Measurements from ENCODE around the gene RAC3. TPM values are rescaled to one million over a fixed set of nuclear protein-coding genes. Genes with fewer than 3 reads are reported as not detected.

The RAC3 gene
- total and polyA plus RNA-seq, 3 donors from 2014 or later: 42.3 to 102 (median 74.3) TPM

- TF ChIP-seq CTCF (IDR thresholded peaks at IDR 0.05) (no peak), POLR2A (IDR thresholded peaks at IDR 0.05) (no peak)
- Histone ChIP-seq H3K36me3 (ENCODE audit: low read depth, missing control alignments) (no peaks in the 10 kb centered on the region), H3K4me1 (peaks cover 8% of the 10 kb centered on the region), H3K27ac (no peak overlapping the region), H3K27me3 (no peaks in the 10 kb centered on the region), H3K4me3 (no peak overlapping the region), H3K9me3 (no peaks in the 10 kb centered on the region)
- intact Hi-C loops (cut with DNase I; ENCODE audit: low total_unique reads): no loop called here
- DNase-seq: no peak
Observed at GRCh38 chr17:82070611-82071010, 39.1 kb downstream of the RAC3 start.

GRCh38 chr17:82072827-82073226, 41.3 kb downstream of the RAC3 start:
- 87 to 89% methylated on average over 6 of the region's 6 CpGs for WGBS, 2 donors

GRCh38 chr17:82073446-82073845, 42.0 kb downstream of the RAC3 start:
- 87 to 88% methylated on average over 9 of the region's 9 CpGs for WGBS, 2 donors
- Histone ChIP-seq H3K27me3 (no peaks in the 10 kb centered on the region), H3K9me3 (no peaks in the 10 kb centered on the region), H3K36me3 (ENCODE audit: low read depth, missing control alignments) (no peaks in the 10 kb centered on the region), H3K4me3 (no peak overlapping the region), H3K27ac (no peak overlapping the region), H3K4me1 (peaks cover 21% of the 10 kb centered on the region)
- TF ChIP-seq POLR2A (IDR thresholded peaks at IDR 0.05): no peak
- no peak for TF ChIP-seq CTCF (IDR thresholded peaks at IDR 0.05)
- no peak for DNase-seq
- intact Hi-C loops (cut with DNase I; ENCODE audit: low total_unique reads): no loop called here

More at GRCh38 chr17:82072827-82073226, 41.3 kb downstream of the RAC3 start:
- H3K27me3 ChIP-seq: no peaks in the 10 kb centered on the region
- H3K4me1 ChIP-seq: peaks cover 16% of the 10 kb centered on the region
- H3K36me3 ChIP-seq (ENCODE audit: low read depth, missing control alignments): no peaks in the 10 kb centered on the region
- no peak for TF ChIP-seq POLR2A (IDR thresholded peaks at IDR 0.05)
- TF ChIP-seq CTCF (IDR thresholded peaks at IDR 0.05): no peak
- H3K27ac ChIP-seq: no peak overlapping the region
- intact Hi-C loops (cut with DNase I; ENCODE audit: low total_unique reads): no loop called here
- H3K4me3 ChIP-seq: no peak overlapping the region
- H3K9me3 ChIP-seq: no peaks in the 10 kb centered on the region
- DNase-seq: no peak

- Histone ChIP-seq H3K9me3 (no peaks in the 10 kb centered on the region), H3K27me3 (no peaks in the 10 kb centered on the region), H3K4me1 (peaks cover 22% of the 10 kb centered on the region), H3K36me3 (ENCODE audit: low read depth, missing control alignments) (no peaks in the 10 kb centered on the region), H3K4me3 (no peak overlapping the region), H3K27ac (no peak overlapping the region)
- intact Hi-C loops (cut with DNase I; ENCODE audit: low total_unique reads): no loop called here
- TF ChIP-seq POLR2A (IDR thresholded peaks at IDR 0.05) (no peak), CTCF (IDR thresholded peaks at IDR 0.05) (no peak)
- 85 to 91% methylated on average over 25 of the region's 25 CpGs for WGBS, 2 donors
- no peak for DNase-seq
Observed at GRCh38 chr17:82076018-82076784, 44.7 kb downstream of the RAC3 start.

All from testis (tissue), 3 donors.